HepG2 (cell line): Measurements from ENCODE around the gene S1PR2. TPM values are rescaled to one million over a fixed set of nuclear protein-coding genes. Genes with fewer than 3 reads are reported as not detected.

Experiments used
- ATAC-seq: fragments of 200-7000 bp; cut with Tn5 transposase; 3 replicates; pipeline ENCODE4 v1.9.1; 2020; ENCODE audit warnings: mild to moderate bottlenecking, moderate library complexity
- BruUV-seq: library from RNA; stranded (reverse); fragments of 400-500 nt; replicated peaks from 2 replicates; lab custom pipeline; 2021; lab: Mats Ljungman, UMichigan
- CTCF ChIA-PET: fragments of 300-600 bp; formaldehyde crosslinking; extraction: SDS; loops from one replicate; lab custom pipeline; 2021; ENCODE audit warnings: low total read pairs, inconsistent platforms, low intra/inter-chr PET ratio; lab: Yijun Ruan, JAX
- POLR2A ChIA-PET: fragments of 350-600 bp; sonication (Branson Sonifier 250); formaldehyde crosslinking; loops from one replicate; lab custom pipeline; 2020; ENCODE audit warnings: antibody characterized with exemption, inconsistent platforms; lab: Yijun Ruan, JAX
- DNase-seq: peaks from one replicate; pipeline ENCODE4 v3.0.0-alpha.2; 2015; ENCODE audit warnings: low spot score
- FAIRE-seq: peaks from 3 replicates; lab custom pipeline; 2011; peaks lifted over from hg19 to GRCh38; lab: Jason Lieb, UNC
- H2AFZ ChIP-seq: one replicate; pipeline ENCODE4 v1.6.1; 2011; ENCODE audit warnings: low read length, inconsistent platforms
- H3K27ac ChIP-seq: fragments of 300-600 bp; 3 replicates; pipeline ENCODE4 v1.8.0; 2011; ENCODE audit warnings: mixed run types, mild to moderate bottlenecking, mixed read lengths, low read length, inconsistent platforms; ENCODE audit not compliant: insufficient read depth; ENCODE audit errors: extremely low read length
- H3K27me3 ChIP-seq, 2 experiments: fragments of 200-600 bp in 1 of 2; 2 replicates in 1 of 2; 3 replicates in 1 of 2; pipeline versions ENCODE4 v1.6.0 to v1.8.0; 2011; ENCODE audit warnings: low read length in 2 of 2, mild to moderate bottlenecking in 2 of 2, moderate library complexity in 2 of 2, inconsistent platforms in 1 of 2; ENCODE audit not compliant: insufficient read depth in 2 of 2, control insufficient read depth in 1 of 2
- H3K36me3 ChIP-seq, 2 experiments: fragments of 200-600 bp in 1 of 2; replicated peaks in 1 of 2; 2 replicates in 1 of 2; 3 replicates in 1 of 2; pipeline versions ENCODE4 v1.5.1 to v1.8.0; 2011; ENCODE audit warnings: low read length in 2 of 2, inconsistent platforms in 1 of 2; ENCODE audit not compliant: insufficient read depth in 2 of 2, control insufficient read depth in 1 of 2
- H3K4me1 ChIP-seq: 2 replicates; pipeline ENCODE4 v1.5.1; 2012; ENCODE audit warnings: low read length, inconsistent platforms; ENCODE audit not compliant: insufficient read depth
- H3K4me2 ChIP-seq: 2 replicates; pipeline ENCODE4 v1.6.0; 2011; ENCODE audit warnings: low read depth, low read length, inconsistent platforms
- H3K4me3 ChIP-seq, 3 experiments: fragments of 200-600 bp in 1 of 3; sonication (generic), shearing (Covaris generic) in 1 of 3; replicated peaks in 1 of 3; 2 replicates each; pipeline ENCODE4 v1.5.1; 2011 to 2016; ENCODE audit warnings: low read length in 3 of 3, inconsistent platforms in 2 of 3, low read depth in 2 of 3, mild to moderate bottlenecking in 2 of 3, control low read depth in 1 of 3, mixed read lengths in 1 of 3; ENCODE audit not compliant: insufficient read depth in 1 of 3
- H3K79me2 ChIP-seq: one replicate; pipeline ENCODE4 v1.6.1; 2011; ENCODE audit warnings: low read length, inconsistent platforms; ENCODE audit not compliant: insufficient read depth
- H3K9ac ChIP-seq: 2 replicates; pipeline ENCODE4 v1.6.0; 2011; ENCODE audit warnings: mild to moderate bottlenecking, low read depth, low read length, inconsistent platforms; ENCODE audit not compliant: insufficient read depth
- H3K9me3 ChIP-seq: 2 replicates; pipeline ENCODE4 v1.5.1; 2012; ENCODE audit warnings: mild to moderate bottlenecking, low read length
- H4K20me1 ChIP-seq: 2 replicates; pipeline ENCODE4 v1.6.0; 2011; ENCODE audit warnings: inconsistent platforms, mild to moderate bottlenecking, low read length, moderate library complexity; ENCODE audit not compliant: insufficient read depth
- ASH2L ChIP-seq: fragments of 300-600, 200-600 bp; sonication (generic); IDR thresholded peaks from 2 replicates; pipeline ENCODE4 v1.7.0; 2017; ENCODE audit warnings: low read depth, mild to moderate bottlenecking, moderate library complexity, mixed read lengths, low read length; ENCODE audit not compliant: insufficient read length
- CBX1 ChIP-seq: IDR thresholded peaks from one replicate; pipeline ENCODE4 v1.6.1; 2016; ENCODE audit warnings: antibody characterized with exemption, low read depth
- CEBPZ ChIP-seq: IDR thresholded peaks from 2 replicates; pipeline ENCODE4 v1.6.1; 2012; ENCODE audit warnings: low read length, improper control_type of control experiment
- E2F5 ChIP-seq: sonication (generic); formaldehyde crosslinking; conservative IDR thresholded peaks from 2 replicates; pipeline ENCODE4 v1.4.0; 2020; ENCODE audit warnings: missing genetic modification reagents
- FLYWCH1 ChIP-seq: sonication (generic); formaldehyde crosslinking; IDR thresholded peaks from 2 replicates; pipeline ENCODE4 v1.8.1; 2023; ENCODE audit warnings: mild to moderate bottlenecking, missing genetic modification reagents
- GATAD1 ChIP-seq: IDR thresholded peaks from 2 replicates; pipeline ENCODE4 v1.6.1; 2016; ENCODE audit warnings: missing genetic modification reagents, missing compliant biosample characterization
- IKZF5 ChIP-seq: IDR thresholded peaks from 2 replicates; pipeline ENCODE4 v1.6.1; 2018; ENCODE audit warnings: missing genetic modification reagents, mild to moderate bottlenecking, missing compliant biosample characterization
- PREB ChIP-seq: sonication (generic); formaldehyde crosslinking; IDR thresholded peaks from 2 replicates; pipeline ENCODE4 v1.4.0; 2020; ENCODE audit warnings: missing genetic modification reagents
- SKI ChIP-seq: fragments of 450-650 bp; IDR thresholded peaks from one replicate; pipeline ENCODE4 v1.6.1; 2018; ENCODE audit warnings: mild to moderate bottlenecking; ENCODE audit not compliant: partially characterized antibody
- ZBTB42 ChIP-seq: sonication (generic); formaldehyde crosslinking; IDR thresholded peaks from 2 replicates; pipeline ENCODE4 v1.5.0; 2020; ENCODE audit warnings: mild to moderate bottlenecking, missing genetic modification reagents
- ZFP90 ChIP-seq: sonication (generic); formaldehyde crosslinking; IDR thresholded peaks from 2 replicates; pipeline ENCODE4 v1.8.0; 2022; ENCODE audit warnings: missing genetic modification reagents, mild to moderate bottlenecking, inconsistent platforms, borderline replicate concordance
- ZNF441 ChIP-seq: sonication (generic); formaldehyde crosslinking; IDR thresholded peaks from 2 replicates; pipeline ENCODE4 v1.7.0; 2021; ENCODE audit warnings: missing genetic modification reagents, borderline replicate concordance
- ZNF570 ChIP-seq: sonication (generic); formaldehyde crosslinking; IDR thresholded peaks from 2 replicates; pipeline ENCODE4 v1.4.0; 2020; ENCODE audit warnings: mild to moderate bottlenecking, missing genetic modification reagents, borderline replicate concordance
- ZNF577 ChIP-seq: sonication (generic); formaldehyde crosslinking; IDR thresholded peaks from 2 replicates; pipeline ENCODE4 v1.4.0; 2020; ENCODE audit warnings: mild to moderate bottlenecking, low read depth, missing genetic modification reagents, borderline replicate concordance
- ZNF597 ChIP-seq: sonication (generic); formaldehyde crosslinking; IDR thresholded peaks from 2 replicates; pipeline ENCODE4 v1.5.0; 2020; ENCODE audit warnings: missing genetic modification reagents
- ZNF713 ChIP-seq: sonication (generic); formaldehyde crosslinking; IDR thresholded peaks from 2 replicates; pipeline ENCODE4 v1.4.0; 2020; ENCODE audit warnings: mild to moderate bottlenecking, missing genetic modification reagents
- ZSCAN29 ChIP-seq: sonication (generic); formaldehyde crosslinking; conservative IDR thresholded peaks from 2 replicates; pipeline ENCODE4 v1.4.0; 2020; ENCODE audit warnings: mild to moderate bottlenecking, missing genetic modification reagents
- WGBS: methylation state at CpG from one replicate; pipeline ENCODE4 v1.1.6; 2017; ENCODE audit warnings: low lambda C conversion rate; 5-methylcytosine and 5-hydroxymethylcytosine counted together
- in situ Hi-C: cut with HindIII; loops from 2 replicates; pipeline ENCODE4 v1.10.0; 2017; ENCODE audit warnings: low pct_unique_long_range_greater_than_20kb; ENCODE audit not compliant: extremely low pct_ligation_motif_present
- intact Hi-C: fragments of 100-400 bp; cut with micrococcal nuclease; formaldehyde crosslinking; loops from one replicate; pipeline ENCODE4 v1.10.0; 2022; ENCODE audit not compliant: unreplicated experiment
- polyA plus RNA-seq, 8 experiments: library from polyadenylated mRNA; depleted of rRNA in 3 of 8; stranded (reverse) in 7 of 8; unstranded in 1 of 8; fragments of >200 nt; fragmentation: Illumina TruSeq in 4 of 8; extraction: Trizol in 4 of 8; gene quantifications; 2 replicates each; pipeline versions ENCODE4 v1.2.1 to v1.2.3, GENCODE V29; 2011 to 2016; ENCODE audit warnings: low read depth in 4 of 8, missing spikeins in 1 of 8, mixed read lengths in 1 of 8; ENCODE audit not compliant: insufficient read depth in 1 of 8
- total RNA-seq, 5 experiments: library from RNA; depleted of rRNA; stranded (reverse); fragments of >200 nt; fragmentation: Illumina TruSeq; extraction: Trizol; gene quantifications; 2 replicates each; pipeline ENCODE4 v1.2.3, GENCODE V29; 2016; ENCODE audit warnings: low read depth in 1 of 5

S1PR2 gene
- total and polyA plus RNA-seq, 2 of the 13 experiments (the other 11 are each of a cell fraction or from before 2014, with no cell fraction given) = 0.91 to 1.3 TPM

GRCh38 chr19:10255358-10255757, 24.2 kb upstream of the S1PR2 start (continued):
- TF ChIP-seq ZNF577 (no peak), E2F5 (no peak), FLYWCH1 (CRISPR knock-in tag) (no peak)

- DNase-seq (no peak), ATAC-seq (no peak), FAIRE-seq (no peak)
- H3K4me1 ChIP-seq = peaks cover 50% of the 10 kb centered on the region
- H3K4me3 ChIP-seq = no peak overlapping the region
- H3K9ac ChIP-seq = no peak overlapping the region
- H3K27me3 ChIP-seq = no peaks in the 10 kb centered on the region; a peak in 1 of 5 replicates
- WGBS = 98% methylated on average over 3 of the region's 3 CpGs
- BruUV-seq = no TSS peak
- no peak overlapping the region for H2AFZ ChIP-seq
- H3K9me3 ChIP-seq = no peaks in the 10 kb centered on the region
- no peak overlapping the region for H3K4me2 ChIP-seq
- in situ Hi-C loops = no loop called here
- peaks cover 12 to 40% of the 10 kb centered on the region in 2 experiments for H3K36me3 ChIP-seq
- ChIA-PET POLR2A (interaction anchor here (1.1 kb wide), 1 partner anchor 17 kb away, joined by 4 read pairs; no protein-coding TSS in a partner anchor), CTCF (no interaction called here)
- H3K27ac ChIP-seq = no peak overlapping the region
- no peaks in the 10 kb centered on the region for H4K20me1 ChIP-seq
- peaks cover 11% of the 10 kb centered on the region for H3K79me2 ChIP-seq
- intact Hi-C loops = loop anchor here (5.0 kb wide), 1 partner anchor 322 kb away; no protein-coding TSS in a partner anchor
- TF ChIP-seq ZSCAN29 (CRISPR knock-in tag) = no peak
- TF ChIP-seq ZNF570 = no peak
- TF ChIP-seq ZFP90 (CRISPR knock-in tag) = no peak
- TF ChIP-seq GATAD1 (CRISPR knock-in tag) = no peak
- TF ChIP-seq CEBPZ = no peak
- TF ChIP-seq ZNF441 = no peak
- TF ChIP-seq ZBTB42 (CRISPR knock-in tag) = no peak
- no peak for TF ChIP-seq ZNF713 (CRISPR knock-in tag)
- no peak for TF ChIP-seq IKZF5 (CRISPR knock-in tag)
- no peak for TF ChIP-seq ZNF597 (CRISPR knock-in tag)
- TF ChIP-seq CBX1 = no peak
- TF ChIP-seq SKI = no peak
- no peak for TF ChIP-seq ASH2L
- no peak for TF ChIP-seq PREB (CRISPR knock-in tag)
Measured at GRCh38 chr19:10254244-10254643, 23.1 kb upstream of the S1PR2 start.
